GM12878 (cell line): ENCODE measurements around the gene GCSAM. TPM values are rescaled to one million over a fixed set of nuclear protein-coding genes. Genes with fewer than 3 reads are reported as not detected.

ENCODE experiments used
- ATF7 ChIP-seq: fragments of 450-650 bp; IDR thresholded peaks from 2 replicates; pipeline ENCODE4 v1.6.1; 2016; ENCODE audit warnings: low read depth, mild to moderate bottlenecking
- E2F4 ChIP-seq: IDR thresholded peaks from 2 replicates; pipeline ENCODE4 v1.6.1; 2012; ENCODE audit warnings: low read depth, low read length, improper control_type of control experiment
- E4F1 ChIP-seq: fragments of 450-650 bp; IDR thresholded peaks from 2 replicates; pipeline ENCODE4 v1.6.1; 2018; ENCODE audit warnings: borderline replicate concordance, mild to moderate bottlenecking; ENCODE audit not compliant: partially characterized antibody
- FOXK2 ChIP-seq: fragments of 450-650 bp; IDR thresholded peaks from 2 replicates; pipeline ENCODE4 v1.6.1; 2017; ENCODE audit warnings: mild to moderate bottlenecking, moderate library complexity
- HSF1 ChIP-seq: fragments of 150-350 bp; IDR thresholded peaks from 2 replicates; pipeline ENCODE4 v1.6.1; 2014; ENCODE audit warnings: mild to moderate bottlenecking, low read depth, low read length
- IRF5 ChIP-seq: fragments of 450-650 bp; IDR thresholded peaks from 2 replicates; pipeline ENCODE4 v1.6.1; 2017; ENCODE audit warnings: borderline replicate concordance
- LARP7 ChIP-seq: fragments of 450-650 bp; IDR thresholded peaks from 2 replicates; pipeline ENCODE4 v1.6.1; 2017; ENCODE audit warnings: mild to moderate bottlenecking
- MEF2A ChIP-seq: IDR thresholded peaks from 2 replicates; pipeline ENCODE4 v1.6.1; 2011; ENCODE audit warnings: low read depth, mild to moderate bottlenecking, low read length, moderate library complexity; ENCODE audit not compliant: insufficient read depth
- MTA2 ChIP-seq: fragments of 450-650 bp; IDR thresholded peaks from 2 replicates; pipeline ENCODE4 v1.6.1; 2016; ENCODE audit warnings: low read depth, mild to moderate bottlenecking, moderate library complexity
- MXI1 ChIP-seq: fragments of 150-350 bp; IDR thresholded peaks from 2 replicates; pipeline ENCODE4 v1.6.1; 2011; ENCODE audit warnings: low read depth, mild to moderate bottlenecking, inconsistent platforms, low read length, improper control_type of control experiment
- NR2C2 ChIP-seq: IDR thresholded peaks from 2 replicates; pipeline ENCODE4 v1.6.1; 2011; ENCODE audit warnings: borderline replicate concordance, low read depth; ENCODE audit not compliant: control insufficient read depth, insufficient read length
- POLR2A ChIP-seq: IDR thresholded peaks from 2 replicates; pipeline ENCODE4 v1.6.1; 2011; ENCODE audit warnings: low read depth, mild to moderate bottlenecking, low read length
- RB1 ChIP-seq: fragments of 450-650 bp; formaldehyde crosslinking; IDR thresholded peaks from 2 replicates; pipeline ENCODE4 v1.6.1; 2017; ENCODE audit warnings: mild to moderate bottlenecking, borderline replicate concordance
- RELB ChIP-seq: fragments of 450-650 bp; IDR thresholded peaks from 2 replicates; pipeline ENCODE4 v1.6.1; 2017; ENCODE audit warnings: low read depth, mild to moderate bottlenecking, moderate library complexity
- TCF12 ChIP-seq: IDR thresholded peaks from 2 replicates; pipeline ENCODE4 v1.6.1; 2011; ENCODE audit warnings: low read depth, mild to moderate bottlenecking, low read length
- ZBTB11 ChIP-seq: fragments of 450-650 bp; formaldehyde crosslinking; IDR thresholded peaks from 2 replicates; pipeline ENCODE4 v1.5.0; 2022; ENCODE audit warnings: mild to moderate bottlenecking, missing genetic modification characterization
- ZNF207 ChIP-seq: fragments of 450-650 bp; IDR thresholded peaks from 2 replicates; pipeline ENCODE4 v1.6.1; 2014; ENCODE audit warnings: antibody characterized with exemption, mild to moderate bottlenecking, borderline replicate concordance
- polyA plus RNA-seq, 11 experiments: library from polyadenylated mRNA; depleted of rRNA in 4 of 11; unstranded in 6 of 11; stranded (reverse) in 5 of 11; fragments of >200 nt; fragmentation: Nextera tagmentation in 4 of 11; fragmentation: Illumina TruSeq in 1 of 11; extraction: Ambion mirVana in 4 of 11; extraction: Trizol in 1 of 11; gene quantifications; 1 replicate in 1 of 11; 2 replicates in 10 of 11; pipeline versions ENCODE4 v1.2.1 to v1.2.3, GENCODE V29; 2011 to 2016; ENCODE audit warnings: inconsistent platforms in 2 of 11, missing spikeins in 2 of 11, low read depth in 1 of 11
- total RNA-seq, 4 experiments: library from RNA; depleted of rRNA in 3 of 4; stranded (reverse); fragments of >200 nt in 3 of 4; fragmentation: Illumina TruSeq in 1 of 4; extraction: Trizol in 1 of 4; gene quantifications; 2 replicates each; pipeline versions ENCODE4 v1.2.1 to v1.2.3, GENCODE V29; 2013 to 2021

The GCSAM gene
- total and polyA plus RNA-seq, 10 of the 15 experiments (the other 5 are each of a cell fraction or from before 2014, with no cell fraction given), result 81.5 to 407 (median 107) TPM

GRCh38 chr3:112128843-112129727, 4.0 kb downstream of the GCSAM start (continued):
- TF ChIP-seq IRF5 (no peak), HSF1 (no peak), E4F1 (no peak), ATF7 (no peak; the same call in none of the 2 replicates), ZBTB11 (CRISPR knock-in tag) (0 out of 2 replicates have a peak, but pooled peaks have one; percentile 11), MEF2A (peak; percentile 29; the same call in 1 of the 2 replicates), RB1 (no peak), NR2C2 (no peak), FOXK2 (no peak), ZNF207 (no peak; the same call in 1 of the 2 replicates), POLR2A (peak; percentile 66; the same call in 1 of the 2 replicates), MXI1 (peak; percentile 85), MTA2 (no peak; the same call in 1 of the 2 replicates), TCF12 (peak; percentile 86), LARP7 (no peak), RELB (peak; percentile 86), E2F4 (no peak)
